GM21576 (cell line): Measurements from ENCODE around the gene SLC9A4.

Source experiments
- ATAC-seq: cut with Tn5 transposase; IDR thresholded peaks from one replicate; pipeline ENCODE4 v1.9.1; 2021; ENCODE audit warnings: mild to moderate bottlenecking, moderate library complexity; ENCODE audit not compliant: unreplicated experiment

SLC9A4 gene

GRCh38 chr2:102449370-102449974 lies 23.6 kb upstream of the SLC9A4 start:
- no peak for ATAC-seq

- no peak for ATAC-seq
Observed at GRCh38 chr2:102451968-102452367, 21.1 kb upstream of the SLC9A4 start.

GRCh38 chr2:102453501-102453900 lies 19.5 kb upstream of the SLC9A4 start:
- ATAC-seq: no peak

GRCh38 chr2:102455061-102455670 lies 17.9 kb upstream of the SLC9A4 start:
- no peak for ATAC-seq

GRCh38 chr2:102460467-102460866 lies 12.6 kb upstream of the SLC9A4 start:
- ATAC-seq: no peak

- ATAC-seq: no peak
Observed at GRCh38 chr2:102461188-102461587, 11.8 kb upstream of the SLC9A4 start.

GRCh38 chr2:102463160-102463559 lies 9.9 kb upstream of the SLC9A4 start:
- no peak for ATAC-seq

- ATAC-seq: no peak
Observed at GRCh38 chr2:102470168-102470567, 2.9 kb upstream of the SLC9A4 start.

- ATAC-seq: no peak
Observed at GRCh38 chr2:102473631-102474030, 605 bp downstream of the SLC9A4 start.

GRCh38 chr2:102474785-102475184 lies 1.8 kb downstream of the SLC9A4 start:
- no peak for ATAC-seq

- ATAC-seq: no peak
Observed at GRCh38 chr2:102478686-102479470, 5.9 kb downstream of the SLC9A4 start.

GRCh38 chr2:102480285-102481195 lies 7.5 kb downstream of the SLC9A4 start:
- ATAC-seq: no peak

- ATAC-seq: no peak
Observed at GRCh38 chr2:102481931-102482330, 8.9 kb downstream of the SLC9A4 start.

GRCh38 chr2:102483086-102483485 lies 10.1 kb downstream of the SLC9A4 start:
- no peak for ATAC-seq

- no peak for ATAC-seq
Observed at GRCh38 chr2:102484310-102485061, 11.5 kb downstream of the SLC9A4 start.

- no peak for ATAC-seq
Observed at GRCh38 chr2:102485147-102485785, 12.2 kb downstream of the SLC9A4 start.

GRCh38 chr2:102486941-102487702 lies 14.1 kb downstream of the SLC9A4 start:
- no peak for ATAC-seq

GRCh38 chr2:102487761-102488462 lies 14.9 kb downstream of the SLC9A4 start:
- no peak for ATAC-seq

GRCh38 chr2:102489646-102490045 lies 16.6 kb downstream of the SLC9A4 start:
- ATAC-seq: no peak
